Activated CD8-positive, alpha-beta memory T cell treated with anti-CD3 and anti-CD28 coated beads, Interleukin-2, amount 50 U/mL, for 1 hour (primary cell): Measurements from ENCODE around the gene PPP1R12B.

ENCODE experiments used
- DNase-seq: peaks from one replicate; pipeline ENCODE4 v3.0.0-alpha.2; 2020; ENCODE audit errors: extremely low read depth

The PPP1R12B gene

GRCh38 chr1:202348509-202349205 is at the start of gene PPP1R12B:
Gene PPP1R12B (plus strand): TSS chr1:202348699. CDS start chr1:202348852, 153 bp downstream.
- DNase-seq = peak; percentile 87

- DNase-seq = no peak
Observed at GRCh38 chr1:202302166-202302565, 46.3 kb upstream of the PPP1R12B start.

GRCh38 chr1:202304375-202304774 is 44.1 kb upstream of the PPP1R12B start:
- DNase-seq = no peak

GRCh38 chr1:202305168-202305567 is 43.3 kb upstream of the PPP1R12B start:
- DNase-seq = no peak

- no peak for DNase-seq
Observed at GRCh38 chr1:202306535-202307345, 41.8 kb upstream of the PPP1R12B start.

GRCh38 chr1:202310071-202310725 is 38.3 kb upstream of the PPP1R12B start:
- no peak for DNase-seq

GRCh38 chr1:202310746-202311145 is 37.8 kb upstream of the PPP1R12B start:
- DNase-seq = no peak

- no peak for DNase-seq
Observed at GRCh38 chr1:202311875-202312635, 36.4 kb upstream of the PPP1R12B start.

- peak; percentile 37 for DNase-seq
Observed at GRCh38 chr1:202315576-202316168, 32.8 kb upstream of the PPP1R12B start.

- DNase-seq = no peak
Observed at GRCh38 chr1:202316186-202316585, 32.3 kb upstream of the PPP1R12B start.

GRCh38 chr1:202317941-202318925 is 30.3 kb upstream of the PPP1R12B start:
- DNase-seq = no peak

GRCh38 chr1:202319381-202320080 is 29.0 kb upstream of the PPP1R12B start:
- DNase-seq = no peak

- DNase-seq = no peak
Observed at GRCh38 chr1:202320081-202320405, 28.5 kb upstream of the PPP1R12B start.

GRCh38 chr1:202323731-202324130 is 24.8 kb upstream of the PPP1R12B start:
- DNase-seq = no peak

GRCh38 chr1:202324646-202325045 is 23.9 kb upstream of the PPP1R12B start:
- no peak for DNase-seq

- DNase-seq = no peak
Observed at GRCh38 chr1:202329891-202330290, 18.6 kb upstream of the PPP1R12B start.

GRCh38 chr1:202333861-202334260 is 14.6 kb upstream of the PPP1R12B start:
- DNase-seq = no peak

- no peak for DNase-seq
Observed at GRCh38 chr1:202343652-202344349, 4.7 kb upstream of the PPP1R12B start.

GRCh38 chr1:202348005-202348508 is 442 bp upstream of the PPP1R12B start:
- DNase-seq = no peak
